Pulmonary artery endothelial cell (primary cell): ENCODE measurements around the gene CRYGB. TPM values are rescaled to one million over a fixed set of nuclear protein-coding genes. Genes with fewer than 3 reads are reported as not detected.
"Not testable (repeated sequence)": the region's sequence is repeated elsewhere in the genome, so short reads cannot be mapped to it uniquely, and the experiment has no call there.

Source experiments
- DNase-seq: peaks from one replicate; pipeline ENCODE4 v3.0.0-alpha.2; 2011; ENCODE audit warnings: low read depth, low spot score
- total RNA-seq: library from RNA; depleted of rRNA; stranded (reverse); fragments of >200 nt; gene quantifications from 2 replicates; pipeline ENCODE4 v1.2.3, GENCODE V29; 2014

CRYGB gene
- total RNA-seq, 1 donor from 2014 or later, result not detected

DNA sequence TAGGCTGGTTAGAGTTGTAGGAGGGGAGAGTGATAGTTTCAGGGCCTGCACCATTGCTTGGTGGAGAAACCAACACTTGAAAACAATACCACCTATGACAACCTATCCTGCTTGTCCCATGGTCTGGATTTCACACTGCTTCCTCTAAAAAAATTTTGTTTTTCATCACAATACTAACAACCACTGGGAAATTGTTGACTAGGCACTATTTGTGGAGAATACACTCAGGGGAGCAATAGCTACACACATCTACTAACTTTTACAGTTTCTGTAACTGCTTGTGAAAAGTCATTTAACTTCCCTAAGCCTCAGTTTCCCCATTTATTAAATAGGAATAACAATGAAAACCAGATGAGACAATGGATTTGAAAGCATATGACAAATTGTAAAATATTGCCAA is 4.1 kb upstream of the CRYGB start:
- no peak for DNase-seq

- no peak for DNase-seq
Measured at GRCh38 chr2:208148803-208149202, 2.8 kb upstream of the CRYGB start.

DNA sequence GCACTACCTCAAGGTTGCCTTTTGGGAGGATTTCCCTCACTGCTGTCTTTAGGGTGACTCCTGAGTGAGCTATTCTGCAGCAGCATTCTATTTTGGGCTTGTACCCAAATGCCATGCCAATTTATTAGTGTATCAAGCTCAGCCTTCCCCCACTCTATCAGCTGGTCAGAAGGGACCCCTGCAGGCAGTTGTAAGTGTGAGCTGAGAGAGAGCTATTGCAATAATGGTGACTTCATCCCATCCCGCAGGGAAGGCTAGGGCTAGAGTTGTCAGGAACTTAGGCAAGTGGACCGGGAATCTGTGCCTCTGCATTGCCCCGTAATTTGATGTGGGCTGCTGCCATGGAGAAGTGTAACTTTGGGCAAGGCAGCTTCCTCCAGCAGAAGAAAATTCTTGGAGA is 1.8 kb upstream of the CRYGB start:
- no peak for DNase-seq

DNA sequence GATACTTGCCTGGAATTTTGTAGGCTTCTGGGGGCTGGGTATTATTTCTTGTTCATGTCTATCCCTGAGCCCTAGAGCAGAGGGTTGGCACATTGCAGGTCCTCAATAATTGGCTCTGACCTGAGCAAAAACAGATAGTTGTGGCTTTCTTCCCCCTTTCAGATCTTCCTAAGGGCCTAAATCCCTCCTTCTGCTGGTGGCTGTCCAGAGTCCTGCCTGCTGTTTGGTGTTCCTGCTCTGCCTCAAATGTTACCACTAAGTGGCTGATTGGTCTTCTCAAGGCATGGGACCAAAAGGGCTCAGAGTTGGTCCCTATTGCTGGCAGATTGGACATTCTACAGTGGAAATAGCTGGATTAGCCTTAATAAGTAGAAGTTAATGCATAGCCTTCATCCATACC is 1.1 kb upstream of the CRYGB start:
- DNase-seq, result no peak

- no peak for DNase-seq
Measured at GRCh38 chr2:208142925-208143799, 2.8 kb downstream of the CRYGB start.

GRCh38 chr2:208142240-208142924 is 3.6 kb downstream of the CRYGB start:
- no peak for DNase-seq

DNA sequence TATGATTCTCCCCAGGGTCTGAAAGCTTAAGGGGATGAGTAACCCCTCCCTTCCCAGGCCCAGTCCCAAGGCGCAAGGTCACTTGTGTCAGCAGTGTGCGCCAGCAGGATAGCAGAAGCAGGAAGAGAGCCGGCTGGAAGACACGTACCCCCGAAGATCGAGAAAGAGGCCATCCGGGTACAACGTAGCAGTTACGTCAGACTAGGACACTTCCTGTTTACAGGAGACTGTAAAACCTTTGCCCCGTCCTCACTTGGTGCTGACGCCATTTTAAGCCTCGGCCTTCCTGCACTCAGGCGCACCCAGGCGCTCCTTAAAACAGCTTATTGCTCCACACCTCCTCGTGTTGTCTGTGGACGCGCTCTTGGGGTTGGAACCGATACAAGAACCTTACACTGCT is 6.5 kb downstream of the CRYGB start:
- no peak for DNase-seq

DNA sequence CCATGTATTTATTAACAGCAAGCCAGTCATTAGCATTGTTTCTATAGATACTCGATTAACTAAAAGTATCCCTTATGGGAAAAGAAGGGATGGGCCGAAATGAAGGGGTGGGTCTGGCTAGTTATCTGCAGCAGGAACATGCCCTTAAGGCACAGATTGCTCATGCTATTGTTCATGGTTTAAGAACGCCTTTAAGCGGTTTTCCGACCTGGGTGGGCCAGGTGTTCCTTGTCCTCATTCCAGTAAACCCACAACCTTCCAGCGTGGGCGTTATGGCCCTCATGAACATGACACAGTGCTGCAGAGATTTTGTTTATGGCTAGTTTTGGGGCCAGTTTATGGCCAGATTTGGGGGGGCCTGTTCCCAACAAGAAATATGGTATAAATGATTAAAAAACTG is 7.6 kb downstream of the CRYGB start:
- DNase-seq, result not testable (repeated sequence)

GRCh38 chr2:208136716-208137094 is 9.3 kb downstream of the CRYGB start:
- no peak for DNase-seq

GRCh38 chr2:208135794-208136715 is 9.9 kb downstream of the CRYGB start:
- no peak for DNase-seq

DNA sequence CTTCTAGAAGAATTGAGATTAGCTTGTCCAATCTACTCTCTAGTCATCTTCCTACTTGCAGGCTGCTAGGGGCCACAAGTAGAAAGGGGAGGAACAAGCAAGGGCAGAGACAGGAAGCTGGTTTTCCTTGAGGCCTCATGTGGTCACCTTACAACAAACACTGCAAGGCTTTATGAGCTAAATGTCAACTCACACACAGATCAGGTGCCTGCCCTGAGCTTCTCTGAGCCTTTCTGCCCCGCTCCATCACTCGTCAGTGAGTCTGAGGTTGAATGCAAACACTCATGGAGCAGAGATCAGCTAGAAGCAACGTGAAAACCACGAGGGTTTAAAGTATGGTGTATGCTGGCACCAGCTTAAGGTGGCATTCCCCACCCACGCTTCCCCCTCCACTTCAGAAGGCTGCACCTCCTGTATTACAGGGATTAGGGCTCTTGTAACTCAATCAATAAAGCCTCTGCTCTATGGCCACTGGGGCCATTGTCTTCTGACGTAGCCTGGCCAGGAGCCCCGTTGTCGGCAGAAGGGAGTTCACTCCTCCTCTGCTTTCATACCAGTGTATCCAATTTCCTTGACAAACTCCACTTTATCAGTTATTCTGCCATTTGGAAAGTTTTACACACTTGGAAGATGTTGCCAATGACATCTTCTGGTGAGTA is 10.9 kb downstream of the CRYGB start:
- no peak for DNase-seq

DNA sequence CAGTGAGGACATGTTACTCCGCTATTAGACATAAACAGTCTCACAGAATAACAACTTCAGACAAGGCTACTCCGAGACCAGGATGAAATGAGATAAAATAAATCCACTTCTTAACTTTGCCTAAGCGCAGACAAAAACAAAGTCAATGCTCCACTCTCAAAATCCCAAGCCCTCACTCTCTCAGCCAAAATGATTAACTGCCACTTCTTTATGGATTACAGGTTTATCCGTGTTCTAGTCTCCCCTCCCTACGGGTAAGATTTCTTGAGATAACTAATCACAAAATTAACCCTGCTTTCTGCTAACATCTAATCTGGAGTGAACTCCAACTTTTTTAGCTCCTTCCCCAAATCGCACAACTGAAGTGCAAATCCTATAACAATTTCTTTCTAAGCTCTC is 15.2 kb downstream of the CRYGB start:
- no peak for DNase-seq

GRCh38 chr2:208129744-208130711 is 15.9 kb downstream of the CRYGB start, which contains the start of gene CRYGC:
CRYGC (minus strand) TSS chr2:208129828; CDS start chr2:208129792, 36 bp downstream.
- no peak for DNase-seq

- DNase-seq, result no peak
Measured at GRCh38 chr2:208128136-208128535, 17.8 kb downstream of the CRYGB start.

GRCh38 chr2:208127090-208127489 is 18.9 kb downstream of the CRYGB start:
- DNase-seq, result no peak

DNA sequence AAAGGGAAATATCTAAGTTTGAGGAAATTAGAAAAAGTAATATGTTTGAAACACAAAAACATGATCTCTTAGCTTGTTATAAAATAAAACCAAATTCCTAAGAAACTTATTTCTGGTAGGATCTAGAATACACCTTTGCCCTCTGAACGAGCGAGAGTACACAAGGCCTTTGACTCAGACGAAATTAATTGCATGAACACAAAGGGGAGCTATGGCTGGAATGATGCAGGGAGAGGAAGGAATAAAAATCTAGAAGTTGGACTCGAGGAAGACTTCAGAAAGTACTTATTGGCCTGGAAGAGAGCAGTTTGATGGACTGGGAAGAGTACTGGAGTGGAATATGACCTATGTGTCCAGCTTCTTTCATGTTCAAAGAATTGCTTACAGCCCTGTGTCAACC is 20.7 kb downstream of the CRYGB start:
- DNase-seq, result no peak

GRCh38 chr2:208124013-208124715 is 21.8 kb downstream of the CRYGB start, which contains the start of gene CRYGD:
CRYGD (minus strand) TSS chr2:208124524; CDS start chr2:208124473, 51 bp downstream.
- not testable (repeated sequence) for DNase-seq

- DNase-seq, result no peak
Measured at GRCh38 chr2:208122248-208122647, 23.7 kb downstream of the CRYGB start.

DNA sequence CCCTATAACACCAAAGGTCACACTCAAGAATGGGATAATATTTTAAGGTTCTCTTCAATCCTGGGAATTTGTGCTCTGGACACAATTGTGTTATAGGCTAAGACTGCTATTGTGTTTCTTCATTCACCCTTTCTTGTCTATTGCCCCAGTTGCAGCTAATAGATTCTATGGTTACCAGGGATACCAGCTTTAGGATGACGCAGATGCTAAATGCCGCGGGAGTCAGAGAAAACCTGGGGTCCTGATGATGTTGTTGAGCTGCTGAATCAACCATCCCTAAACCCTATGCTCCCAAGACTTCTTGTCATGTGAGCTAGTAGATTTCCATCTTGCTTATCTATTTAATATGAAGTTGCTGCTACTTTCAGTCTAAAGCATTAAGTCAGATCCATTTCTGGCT is 27.0 kb downstream of the CRYGB start:
- DNase-seq, result no peak
